Panc1 (cell line): ENCODE measurements around the gene DKK3. TPM values are rescaled to one million over a fixed set of nuclear protein-coding genes. Genes with fewer than 3 reads are reported as not detected.

Source experiments
- ATAC-seq: fragments of 200-7000 bp; cut with Tn5 transposase; 2 replicates; pipeline ENCODE4 v1.9.1; 2020; ENCODE audit warnings: mild to moderate bottlenecking, moderate library complexity
- BruUV-seq: library from RNA; stranded (reverse); fragments of 400-500 nt; replicated peaks from 2 replicates; lab custom pipeline; 2021; lab: Mats Ljungman, UMichigan
- CTCF ChIA-PET: fragments of 300-600 bp; sonication (Branson Sonifier 250); formaldehyde crosslinking; loops from one replicate; lab custom pipeline; 2022; ENCODE audit warnings: antibody characterized with exemption; lab: Charles Lee
- POLR2A ChIA-PET: fragments of 300-600 bp; sonication (Branson Sonifier 250); formaldehyde crosslinking; loops from one replicate; lab custom pipeline; 2022; ENCODE audit warnings: antibody characterized with exemption; lab: Charles Lee
- DNase-seq: peaks from one replicate; pipeline ENCODE4 v3.0.0-alpha.2; 2010; ENCODE audit warnings: low read depth, low spot score
- H3K27ac ChIP-seq: 2 replicates; pipeline ENCODE4 v1.5.1; 2011; ENCODE audit warnings: mild to moderate bottlenecking, low read length, inconsistent platforms
- H3K27me3 ChIP-seq: fragments of 200-500 bp; sonication (Bioruptor generic); 2 replicates; pipeline ENCODE4 v1.6.0; 2014; ENCODE audit warnings: low read length, inconsistent platforms; ENCODE audit not compliant: control insufficient read depth, insufficient read depth
- H3K36me3 ChIP-seq: fragments of 200-500 bp; sonication (Bioruptor generic); 2 replicates; pipeline ENCODE4 v1.5.1; 2014; ENCODE audit warnings: inconsistent platforms, mild to moderate bottlenecking, low read length, moderate library complexity; ENCODE audit not compliant: control insufficient read depth, insufficient read depth
- H3K4me1 ChIP-seq: 2 replicates; pipeline ENCODE4 v1.5.1; 2011; ENCODE audit warnings: inconsistent platforms, mild to moderate bottlenecking, low read length, moderate library complexity; ENCODE audit not compliant: control insufficient read depth, insufficient read depth
- H3K4me3 ChIP-seq, 2 experiments: 2 replicates each; pipeline ENCODE4 v1.5.1; 2011 to 2012; ENCODE audit warnings: low read depth in 2 of 2, low read length in 2 of 2, mild to moderate bottlenecking in 2 of 2, inconsistent platforms in 1 of 2, moderate library complexity in 1 of 2
- H3K9me3 ChIP-seq: fragments of 200-500 bp; sonication (Bioruptor generic); 2 replicates; pipeline ENCODE4 v1.5.1; 2014; ENCODE audit warnings: low read depth, mild to moderate bottlenecking, inconsistent platforms, low read length, moderate library complexity; ENCODE audit not compliant: control insufficient read depth, insufficient read depth
- POLR2AphosphoS5 ChIP-seq: IDR thresholded peaks from 2 replicates; pipeline ENCODE4 v1.6.1; 2012; ENCODE audit warnings: mild to moderate bottlenecking, low read depth, low read length, moderate library complexity
- REST ChIP-seq, 2 experiments: IDR thresholded peaks; 2 replicates each; pipeline ENCODE4 v1.6.1; 2011 to 2012; ENCODE audit warnings: low read depth in 2 of 2, control low read depth in 1 of 2, low read length in 1 of 2, mild to moderate bottlenecking in 1 of 2, moderate library complexity in 1 of 2; ENCODE audit not compliant: insufficient read depth in 1 of 2
- SIN3A ChIP-seq: IDR thresholded peaks from 2 replicates; pipeline ENCODE4 v1.6.1; 2012; ENCODE audit warnings: low read depth, mild to moderate bottlenecking, low read length, moderate library complexity, borderline replicate concordance; ENCODE audit not compliant: insufficient read depth
- TCF7L2 ChIP-seq: IDR thresholded peaks from 2 replicates; pipeline ENCODE4 v1.6.1; 2011; ENCODE audit warnings: mild to moderate bottlenecking, low read depth, low read length, inconsistent platforms
- in situ Hi-C: cut with HindIII; loops from 2 replicates; pipeline ENCODE4 v1.10.0; 2016; ENCODE audit warnings: low sequenced_read_pairs, low pct_unique_long_range_greater_than_20kb
- intact Hi-C: fragments of 100-400 bp; cut with micrococcal nuclease; formaldehyde crosslinking; loops from one replicate; pipeline ENCODE4 v1.10.0; 2022; ENCODE audit not compliant: unreplicated experiment
- total RNA-seq: library from RNA; stranded (reverse); gene quantifications from one replicate; pipeline ENCODE4 v1.2.1, GENCODE V29; 2021; ENCODE audit not compliant: unreplicated experiment
- TF ChIP-seq, protein P1 (sequence below): fragments of 450-650 bp; IDR thresholded peaks from 2 replicates; pipeline ENCODE4 v1.5.1; 2017; ENCODE audit warnings: mild to moderate bottlenecking

The DKK3 gene
- total RNA-seq, 1 experiment from 2014 or later = 116 TPM

DNA sequence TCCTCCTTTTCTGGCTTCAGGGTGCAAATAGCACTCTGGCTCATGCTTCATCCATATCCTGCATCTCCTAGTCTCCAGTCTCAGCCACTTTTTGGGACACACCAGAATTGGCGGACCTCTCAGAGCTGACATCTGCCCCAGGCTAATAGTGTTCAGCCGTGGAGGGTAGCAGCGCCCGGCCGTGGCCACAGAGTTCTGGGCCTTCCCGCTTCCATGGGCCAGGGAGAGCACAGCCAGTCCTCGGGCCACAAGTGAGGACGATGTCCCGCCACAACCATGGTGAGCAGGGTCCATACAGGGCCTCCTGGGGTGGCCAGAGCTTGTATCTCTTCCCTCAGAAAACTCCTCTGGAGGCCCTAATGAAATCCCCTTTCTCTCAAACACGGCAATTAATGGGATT, 26.0 kb downstream of the DKK3 start:
- TF ChIP-seq REST (IDR thresholded peaks at IDR 0.05; ENCODE audit: insufficient read depth in 1 of 2, low read depth in 2 of 2, low read length in 1 of 2) (no peak), TCF7L2 (no peak), POLR2AphosphoS5 (no peak), SIN3A (no peak)
- TF ChIP-seq, protein P1, sequence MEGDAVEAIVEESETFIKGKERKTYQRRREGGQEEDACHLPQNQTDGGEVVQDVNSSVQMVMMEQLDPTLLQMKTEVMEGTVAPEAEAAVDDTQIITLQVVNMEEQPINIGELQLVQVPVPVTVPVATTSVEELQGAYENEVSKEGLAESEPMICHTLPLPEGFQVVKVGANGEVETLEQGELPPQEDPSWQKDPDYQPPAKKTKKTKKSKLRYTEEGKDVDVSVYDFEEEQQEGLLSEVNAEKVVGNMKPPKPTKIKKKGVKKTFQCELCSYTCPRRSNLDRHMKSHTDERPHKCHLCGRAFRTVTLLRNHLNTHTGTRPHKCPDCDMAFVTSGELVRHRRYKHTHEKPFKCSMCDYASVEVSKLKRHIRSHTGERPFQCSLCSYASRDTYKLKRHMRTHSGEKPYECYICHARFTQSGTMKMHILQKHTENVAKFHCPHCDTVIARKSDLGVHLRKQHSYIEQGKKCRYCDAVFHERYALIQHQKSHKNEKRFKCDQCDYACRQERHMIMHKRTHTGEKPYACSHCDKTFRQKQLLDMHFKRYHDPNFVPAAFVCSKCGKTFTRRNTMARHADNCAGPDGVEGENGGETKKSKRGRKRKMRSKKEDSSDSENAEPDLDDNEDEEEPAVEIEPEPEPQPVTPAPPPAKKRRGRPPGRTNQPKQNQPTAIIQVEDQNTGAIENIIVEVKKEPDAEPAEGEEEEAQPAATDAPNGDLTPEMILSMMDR = no peak
- Histone ChIP-seq H3K4me3 (no peak overlapping the region), H3K36me3 (no peaks in the 10 kb centered on the region), H3K27me3 (no peaks in the 10 kb centered on the region), H3K27ac (no peak overlapping the region), H3K4me1 (peaks cover 34% of the 10 kb centered on the region), H3K9me3 (no peaks in the 10 kb centered on the region)
- POLR2A ChIA-PET = no interaction called here
- intact Hi-C loops (no loop called here), in situ Hi-C loops (no loop called here)
- CTCF ChIA-PET = no interaction called here
- no peak for DNase-seq
- BruUV-seq = no TSS peak
- no peak for ATAC-seq

- TF ChIP-seq TCF7L2 (no peak), POLR2AphosphoS5 (no peak), SIN3A (no peak), REST (IDR thresholded peaks at IDR 0.05; ENCODE audit: insufficient read depth in 1 of 2, low read depth in 2 of 2, low read length in 1 of 2) (no peak)
- TF ChIP-seq, protein P1 = no peak
- ChIA-PET CTCF (no interaction called here), POLR2A (no interaction called here)
- intact Hi-C loops (no loop called here), in situ Hi-C loops (no loop called here)
- DNase-seq (no peak), ATAC-seq (no peak)
- Histone ChIP-seq H3K27me3 (no peaks in the 10 kb centered on the region), H3K36me3 (no peaks in the 10 kb centered on the region), H3K27ac (no peak overlapping the region; the same call in 1 of the 2 replicates), H3K4me1 (peaks cover 40% of the 10 kb centered on the region), H3K4me3 (no peak overlapping the region), H3K9me3 (no peaks in the 10 kb centered on the region)
- no TSS peak for BruUV-seq
Measured at GRCh38 chr11:11981840-11982239, 26.6 kb downstream of the DKK3 start.
